ENCODE data around the gene TMA7.

GRCh38 chr3:48431224-48432029 lies 8.6 kb upstream of the TMA7 start:
- TF ChIP-seq POLR2A (IDR thresholded peaks at IDR 0.05) (no peak), CTCF (IDR thresholded peaks at IDR 0.05) (no peak), EP300 (IDR thresholded peaks at IDR 0.05) (no peak), POLR2AphosphoS5 (IDR thresholded peaks at IDR 0.05) (no peak)
